ENCODE data around the gene SPON1.

SPON1 gene

GRCh38 chr11:14189874-14190273, 227.4 kb downstream of the SPON1 start:
- peak; percentile 63 for DNase-seq (ENCODE audit: low read depth)

DNA sequence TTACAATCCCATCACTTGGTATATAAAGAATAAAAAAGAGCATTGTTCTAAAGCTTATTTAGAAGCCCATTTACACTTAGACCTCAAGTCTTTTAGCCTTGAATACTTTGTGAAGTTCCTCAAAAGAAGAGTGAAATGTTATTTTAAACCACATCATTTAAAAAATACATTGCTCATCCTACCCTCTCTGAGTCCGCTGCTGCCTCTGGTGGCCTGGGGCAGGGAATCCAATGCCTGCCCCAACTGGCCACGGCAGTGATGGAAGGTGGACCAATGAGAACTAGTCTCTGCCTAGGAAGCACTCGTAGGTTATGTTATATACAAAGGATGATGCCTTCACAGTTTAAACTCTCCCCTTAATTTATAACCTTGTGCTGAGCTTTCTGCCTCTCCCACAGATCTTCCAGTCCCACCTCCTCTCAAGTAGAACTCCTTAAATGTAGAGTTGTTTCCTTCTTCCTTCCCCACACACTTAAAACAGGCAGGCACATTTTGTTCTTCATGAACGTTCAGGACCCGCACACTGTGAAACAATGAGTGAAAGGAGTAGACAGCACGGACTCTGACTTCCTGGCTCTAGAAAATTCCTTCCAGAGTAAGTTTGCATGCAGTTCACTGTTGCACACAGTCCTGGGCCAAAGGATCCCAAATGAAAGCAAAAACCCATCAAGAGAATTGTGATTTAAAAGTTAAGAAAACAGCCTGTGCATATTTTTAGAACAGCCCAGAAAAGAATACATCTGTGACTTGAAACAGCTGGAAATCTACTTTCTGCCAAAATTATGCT, 228.7 kb downstream of the SPON1 start:
- DNase-seq (ENCODE audit: low read depth), result no peak

DNA sequence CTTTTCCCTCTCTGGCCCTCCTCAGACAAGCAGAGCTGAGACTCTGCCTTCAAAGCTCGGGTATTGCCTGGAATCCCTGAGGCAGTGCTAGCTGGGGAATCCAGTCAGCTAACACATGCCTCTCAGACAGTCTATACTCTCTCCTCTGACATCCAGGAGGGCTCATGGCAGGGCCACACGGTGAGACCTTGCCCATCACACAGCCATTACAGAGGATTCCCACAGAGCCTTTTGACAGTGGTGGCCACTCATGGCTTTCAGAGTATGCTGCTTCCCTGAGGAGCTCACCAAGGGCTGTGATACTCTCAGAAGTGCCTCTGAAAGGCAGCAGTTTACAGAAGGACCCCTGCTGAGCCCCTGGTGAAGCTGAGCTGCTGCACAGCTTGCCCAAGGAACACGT, 231.1 kb downstream of the SPON1 start:
- DNase-seq (ENCODE audit: low read depth), result no peak

DNA sequence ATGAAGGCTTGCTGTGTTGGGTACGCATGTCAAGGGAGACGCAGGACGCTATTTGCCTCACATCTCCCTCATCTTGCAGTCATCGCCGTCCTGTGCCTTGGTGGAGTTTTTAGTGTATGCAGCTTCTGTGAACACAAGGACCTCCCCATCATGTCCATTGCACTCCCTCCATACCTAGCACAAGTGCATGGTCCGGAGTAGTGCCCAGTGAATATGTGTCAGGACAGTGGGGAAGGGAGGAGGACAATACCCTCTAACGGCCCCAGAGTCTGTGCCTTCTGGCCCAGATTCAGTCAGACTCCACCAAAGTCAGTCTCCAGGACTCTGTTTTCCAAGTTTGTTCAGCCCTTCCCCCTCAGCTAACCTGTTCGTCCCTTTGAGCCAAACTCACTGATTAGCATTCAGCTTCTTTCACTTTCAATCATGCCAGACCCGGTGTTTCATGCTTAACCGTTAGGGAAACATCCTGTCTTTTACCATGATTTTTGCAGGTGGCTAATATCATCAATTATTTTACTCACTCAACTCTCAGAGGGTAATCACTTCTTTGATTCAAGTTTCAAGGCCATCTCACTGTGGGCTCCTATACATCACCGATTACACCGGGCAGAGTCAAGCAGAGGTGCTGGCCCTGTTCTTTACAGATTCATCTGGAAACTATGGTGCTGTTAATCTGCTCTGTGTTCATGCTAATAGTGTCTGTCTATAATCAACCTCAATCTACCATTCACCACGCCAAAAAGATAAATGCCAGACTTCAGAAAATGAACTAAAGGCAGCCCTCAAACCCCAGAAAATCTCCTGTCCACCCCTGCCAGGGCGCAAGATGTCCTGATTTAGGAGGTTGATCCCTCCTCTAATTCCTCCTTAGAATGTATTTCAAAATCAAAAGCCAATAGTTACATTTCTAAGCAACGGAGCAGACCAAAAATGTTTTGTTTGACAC, 240.0 kb downstream of the SPON1 start:
- DNase-seq (ENCODE audit: low read depth), result no peak

DNA sequence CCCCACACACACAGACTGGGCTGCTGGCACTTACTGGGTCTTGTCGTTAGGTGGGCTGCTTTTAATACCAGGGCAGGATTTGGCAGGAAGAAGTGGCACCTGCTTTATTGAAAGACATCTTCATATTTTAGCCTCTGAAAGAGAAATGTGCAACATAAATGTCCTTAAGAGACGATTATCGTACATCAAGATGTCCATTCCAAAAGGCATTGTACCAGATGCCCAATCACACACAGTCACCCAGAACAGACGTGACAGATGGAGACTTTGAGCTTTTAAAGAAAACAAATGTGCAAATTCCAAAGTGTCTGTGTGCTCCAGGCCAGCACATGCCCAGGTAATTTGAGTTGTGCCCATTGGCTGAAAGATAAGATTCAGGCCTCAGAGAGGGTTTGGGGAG, 240.8 kb downstream of the SPON1 start:
- DNase-seq (ENCODE audit: low read depth), result no peak

- DNase-seq (ENCODE audit: low read depth), result no peak
Observed at GRCh38 chr11:14212986-14213385, 250.5 kb downstream of the SPON1 start.

- DNase-seq (ENCODE audit: low read depth), result no peak
Observed at GRCh38 chr11:14218728-14219127, 256.2 kb downstream of the SPON1 start.

DNA sequence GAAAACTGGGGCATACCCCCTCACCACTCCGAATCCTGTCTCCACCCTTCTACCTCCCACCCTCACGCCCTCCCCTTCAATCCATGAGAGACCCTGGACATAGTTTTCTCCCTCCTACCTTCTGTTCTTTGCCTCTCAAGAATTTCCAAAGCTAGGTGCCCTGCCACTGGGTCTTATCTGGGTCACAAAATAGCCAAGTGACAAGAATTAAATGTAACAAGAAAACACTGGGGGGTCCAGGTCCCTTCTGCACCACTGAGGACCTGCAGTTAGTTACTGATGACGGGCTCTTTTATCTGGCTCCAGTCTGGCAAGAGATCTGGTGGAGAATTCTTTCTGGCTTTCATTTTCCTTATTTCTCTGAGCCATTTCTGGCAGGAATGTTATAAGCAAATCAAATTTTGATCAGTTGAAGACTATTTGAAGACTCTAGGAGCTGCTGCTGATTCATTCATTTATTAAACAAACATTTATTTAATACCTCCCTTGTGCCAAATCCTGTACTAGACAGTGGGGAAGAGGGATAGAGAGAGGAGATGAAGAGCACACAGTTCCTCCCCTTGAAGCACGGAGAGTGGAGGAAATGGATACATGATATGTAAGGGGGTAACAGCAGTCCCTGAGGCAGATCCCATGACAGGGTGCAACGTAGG, 261.2 kb downstream of the SPON1 start:
- DNase-seq (ENCODE audit: low read depth), result no peak

DNA sequence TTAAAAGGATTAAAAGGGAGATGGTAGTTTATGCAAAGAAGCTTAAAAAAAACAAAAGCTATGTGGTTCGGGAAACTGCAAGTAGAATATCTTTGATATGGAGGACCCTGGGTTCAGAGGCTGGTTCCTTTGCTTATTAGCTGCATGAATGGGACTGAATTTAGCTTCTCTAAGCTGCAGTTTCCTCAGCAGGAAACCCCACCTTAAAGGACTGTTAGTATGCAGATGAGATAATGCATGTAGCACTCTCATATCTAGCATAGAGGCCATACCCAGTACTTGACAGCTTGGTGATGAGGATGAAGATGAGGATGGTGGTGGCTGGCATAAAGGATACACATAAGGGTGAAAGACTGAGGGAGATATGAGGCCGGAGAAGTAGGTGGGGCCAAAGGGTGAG, 261.9 kb downstream of the SPON1 start:
- no peak for DNase-seq (ENCODE audit: low read depth)

DNA sequence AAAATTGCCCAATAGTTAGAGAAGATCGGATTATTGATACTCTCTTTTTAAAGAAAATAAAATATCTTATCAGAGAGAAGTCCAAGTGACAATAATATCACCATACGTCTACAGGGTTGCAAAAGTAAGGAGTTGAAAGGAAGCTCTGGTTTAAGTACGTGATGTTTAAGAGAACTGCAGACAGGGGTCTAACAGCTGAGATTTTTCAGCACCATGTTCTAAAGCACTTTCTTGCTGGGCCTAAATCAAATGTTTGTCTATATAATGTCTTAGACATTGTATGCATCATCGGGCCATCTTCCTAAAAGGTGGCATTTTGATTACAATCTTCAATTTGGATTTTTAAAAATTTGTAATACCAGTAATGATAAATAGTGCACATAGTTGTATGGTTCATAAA, 263.1 kb downstream of the SPON1 start:
- no peak for DNase-seq (ENCODE audit: low read depth)

- DNase-seq (ENCODE audit: low read depth), result no peak
Observed at GRCh38 chr11:14228356-14228755, 265.8 kb downstream of the SPON1 start.

- DNase-seq (ENCODE audit: low read depth), result no peak
Observed at GRCh38 chr11:14229472-14229871, 266.9 kb downstream of the SPON1 start.

- no peak for DNase-seq (ENCODE audit: low read depth)
Observed at GRCh38 chr11:14230407-14230806, 267.9 kb downstream of the SPON1 start.

GRCh38 chr11:14232652-14233051, 270.1 kb downstream of the SPON1 start:
- DNase-seq (ENCODE audit: low read depth), result no peak

- no peak for DNase-seq (ENCODE audit: low read depth)
Observed at GRCh38 chr11:14234446-14234845, 271.9 kb downstream of the SPON1 start.

DNA sequence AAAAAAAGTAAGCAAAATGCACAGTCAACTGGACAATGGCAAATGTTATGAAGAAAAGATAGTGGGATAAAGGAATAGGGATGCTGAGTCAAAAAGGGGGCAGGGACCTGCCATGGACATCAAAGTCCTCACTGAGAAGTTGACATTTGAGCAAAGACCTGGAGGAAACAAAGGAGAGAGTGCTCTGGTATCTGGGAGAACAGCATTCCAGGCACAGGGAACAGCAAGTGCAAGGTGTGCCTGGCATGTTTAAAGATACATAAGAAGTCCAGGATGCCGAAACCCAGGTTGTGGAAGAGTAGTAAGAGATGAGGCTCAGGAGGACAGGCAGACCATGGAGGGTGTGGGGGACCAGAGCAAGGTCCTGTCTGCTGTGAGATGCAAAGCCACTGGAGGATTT, 273.2 kb downstream of the SPON1 start:
- DNase-seq (ENCODE audit: low read depth), result no peak

GRCh38 chr11:14237444-14237961, 275.0 kb downstream of the SPON1 start:
- DNase-seq (ENCODE audit: low read depth), result no peak

DNA sequence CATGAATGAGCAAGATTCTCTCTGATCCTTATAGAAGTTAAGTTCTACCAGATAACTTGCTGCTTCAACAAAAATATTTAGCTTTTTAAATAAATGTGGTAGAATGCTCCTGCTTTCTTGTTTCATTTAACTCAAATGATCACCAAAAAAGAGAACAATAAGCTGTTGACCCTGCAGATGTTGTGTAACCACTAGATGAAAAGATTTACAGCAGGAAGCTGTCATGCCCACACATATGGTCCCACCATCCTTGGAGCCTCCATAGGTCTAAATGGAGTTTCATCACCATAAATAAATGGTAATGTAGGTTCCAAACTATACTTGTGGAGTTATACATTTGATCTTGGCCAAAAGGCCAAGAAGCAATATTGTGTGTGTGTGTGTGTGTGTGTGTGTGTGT, 277.7 kb downstream of the SPON1 start:
- DNase-seq (ENCODE audit: low read depth), result no peak

- no peak for DNase-seq (ENCODE audit: low read depth)
Observed at GRCh38 chr11:14240951-14241350, 278.4 kb downstream of the SPON1 start.

DNA sequence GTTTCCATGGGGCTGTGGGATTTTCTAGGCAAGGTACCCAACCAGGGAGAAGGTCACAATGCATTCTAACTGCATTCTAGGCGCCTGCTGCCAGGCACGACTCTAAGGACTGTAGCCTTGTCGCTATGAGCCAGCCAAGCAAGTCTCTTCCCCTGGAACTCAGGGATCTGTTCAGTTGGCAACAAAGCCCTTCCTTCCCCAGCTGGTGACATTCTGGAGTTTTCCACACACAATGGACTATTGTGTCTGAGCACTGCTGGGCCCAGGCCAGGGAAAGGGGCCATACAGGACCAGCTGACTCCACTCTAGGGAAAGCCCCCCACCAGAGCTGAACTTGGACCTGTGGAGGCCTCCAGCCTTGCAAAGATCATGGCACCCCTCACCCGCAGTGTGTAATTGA, 279.7 kb downstream of the SPON1 start:
- DNase-seq (ENCODE audit: low read depth), result no peak

DNA sequence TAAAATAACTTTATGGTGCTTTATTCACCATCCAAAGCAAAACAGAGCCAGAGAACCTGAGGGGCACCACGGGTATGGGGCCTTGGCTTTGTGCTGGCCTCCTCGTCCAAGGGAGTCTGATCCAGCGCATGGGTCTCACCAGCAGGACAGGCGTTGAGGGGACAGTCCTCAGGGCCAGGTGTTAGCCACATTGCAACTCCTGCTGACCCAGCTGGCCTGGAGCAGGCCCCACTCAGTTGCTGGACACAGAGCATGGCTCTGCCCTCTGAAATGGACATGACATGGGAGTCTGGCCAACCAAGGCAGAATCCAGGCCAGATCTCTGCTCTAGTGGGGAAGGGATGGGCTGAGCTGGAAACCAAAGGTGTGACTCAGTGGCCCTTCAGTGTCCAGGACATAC, 280.2 kb downstream of the SPON1 start:
- DNase-seq (ENCODE audit: low read depth), result no peak

- no peak for DNase-seq (ENCODE audit: low read depth)
Observed at GRCh38 chr11:14244926-14245325, 282.4 kb downstream of the SPON1 start.

All from fibroblast of the conjunctiva (primary cell).